AG04450 (cell line): ENCODE measurements around the gene WNT9B. TPM values are rescaled to one million over a fixed set of nuclear protein-coding genes. Genes with fewer than 3 reads are reported as not detected.

Experiments
- CTCF ChIA-PET: fragments of 300-600, 350-600 bp; formaldehyde crosslinking; extraction: SDS; loops from one replicate; lab custom pipeline; 2022; ENCODE audit warnings: antibody characterized with exemption, inconsistent platforms; lab: Charles Lee
- POLR2A ChIA-PET: fragments of 350-600 bp; formaldehyde crosslinking; extraction: SDS; loops from one replicate; lab custom pipeline; 2021; ENCODE audit warnings: antibody characterized with exemption, inconsistent platforms; lab: Yijun Ruan, JAX
- DNase-seq: peaks from one replicate; pipeline ENCODE4 v3.0.0-alpha.2; 2011; ENCODE audit warnings: low read depth, low spot score
- H3K27ac ChIP-seq: one replicate; pipeline ENCODE4 v1.5.1; 2012; ENCODE audit warnings: low read depth, low read length, control low read depth
- H3K27me3 ChIP-seq: one replicate; pipeline ENCODE4 v1.6.0; 2012; ENCODE audit warnings: low read length; ENCODE audit not compliant: control insufficient read depth, insufficient read depth
- H3K4me3 ChIP-seq: 2 replicates; pipeline ENCODE4 v1.5.1; 2011; ENCODE audit warnings: mild to moderate bottlenecking, low read depth, low read length, control low read depth
- H3K9me3 ChIP-seq: 2 replicates; pipeline ENCODE4 v1.5.1; 2012; ENCODE audit warnings: low read length; ENCODE audit not compliant: control insufficient read depth, insufficient read depth
- polyA plus RNA-seq: library from polyadenylated mRNA; depleted of rRNA; stranded (reverse); fragments of >200 nt; gene quantifications from 2 replicates; pipeline ENCODE4 v1.2.3, GENCODE V29; 2011
- TF ChIP-seq, protein P1 (sequence below): IDR thresholded peaks from 2 replicates; pipeline ENCODE4 v1.5.1; 2011; ENCODE audit warnings: low read depth, low read length, control low read depth, inconsistent platforms

Gene WNT9B
- polyA plus RNA-seq, 1 experiment: not detected

DNA sequence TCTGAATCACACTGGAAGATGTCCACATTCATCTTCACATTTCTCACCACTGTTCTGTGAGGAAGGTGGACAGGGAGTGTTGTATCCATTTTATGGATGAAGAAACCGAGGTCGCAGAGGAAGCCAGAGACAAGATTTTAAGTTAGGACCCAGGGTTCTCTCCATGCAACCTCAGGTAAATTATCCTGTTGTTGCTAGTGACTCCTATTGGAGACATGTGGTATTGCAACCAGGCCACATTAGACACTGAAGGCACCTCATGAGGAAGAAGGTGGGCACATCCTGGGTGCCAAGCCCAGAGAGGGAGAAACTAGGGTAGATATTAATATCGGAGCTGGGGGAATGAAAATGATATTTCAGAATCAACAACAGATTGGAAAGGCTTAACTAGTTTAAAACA, 8.5 kb upstream of the WNT9B start:
- no peak for DNase-seq
- H3K27ac ChIP-seq: no peak overlapping the region
- no peak overlapping the region for H3K4me3 ChIP-seq
- TF ChIP-seq, protein P1, sequence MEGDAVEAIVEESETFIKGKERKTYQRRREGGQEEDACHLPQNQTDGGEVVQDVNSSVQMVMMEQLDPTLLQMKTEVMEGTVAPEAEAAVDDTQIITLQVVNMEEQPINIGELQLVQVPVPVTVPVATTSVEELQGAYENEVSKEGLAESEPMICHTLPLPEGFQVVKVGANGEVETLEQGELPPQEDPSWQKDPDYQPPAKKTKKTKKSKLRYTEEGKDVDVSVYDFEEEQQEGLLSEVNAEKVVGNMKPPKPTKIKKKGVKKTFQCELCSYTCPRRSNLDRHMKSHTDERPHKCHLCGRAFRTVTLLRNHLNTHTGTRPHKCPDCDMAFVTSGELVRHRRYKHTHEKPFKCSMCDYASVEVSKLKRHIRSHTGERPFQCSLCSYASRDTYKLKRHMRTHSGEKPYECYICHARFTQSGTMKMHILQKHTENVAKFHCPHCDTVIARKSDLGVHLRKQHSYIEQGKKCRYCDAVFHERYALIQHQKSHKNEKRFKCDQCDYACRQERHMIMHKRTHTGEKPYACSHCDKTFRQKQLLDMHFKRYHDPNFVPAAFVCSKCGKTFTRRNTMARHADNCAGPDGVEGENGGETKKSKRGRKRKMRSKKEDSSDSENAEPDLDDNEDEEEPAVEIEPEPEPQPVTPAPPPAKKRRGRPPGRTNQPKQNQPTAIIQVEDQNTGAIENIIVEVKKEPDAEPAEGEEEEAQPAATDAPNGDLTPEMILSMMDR: peak; percentile 54
- peaks cover 7% of the 10 kb centered on the region for H3K9me3 ChIP-seq
- H3K27me3 ChIP-seq: peaks cover 30% of the 10 kb centered on the region
- CTCF ChIA-PET: interaction anchor here (0.7 to 2.5 kb wide), 10 partner anchors 10 to 159 kb away, joined by 3 to 20 read pairs (median 6); no protein-coding TSS in a partner anchor
- POLR2A ChIA-PET: no interaction called here

DNA sequence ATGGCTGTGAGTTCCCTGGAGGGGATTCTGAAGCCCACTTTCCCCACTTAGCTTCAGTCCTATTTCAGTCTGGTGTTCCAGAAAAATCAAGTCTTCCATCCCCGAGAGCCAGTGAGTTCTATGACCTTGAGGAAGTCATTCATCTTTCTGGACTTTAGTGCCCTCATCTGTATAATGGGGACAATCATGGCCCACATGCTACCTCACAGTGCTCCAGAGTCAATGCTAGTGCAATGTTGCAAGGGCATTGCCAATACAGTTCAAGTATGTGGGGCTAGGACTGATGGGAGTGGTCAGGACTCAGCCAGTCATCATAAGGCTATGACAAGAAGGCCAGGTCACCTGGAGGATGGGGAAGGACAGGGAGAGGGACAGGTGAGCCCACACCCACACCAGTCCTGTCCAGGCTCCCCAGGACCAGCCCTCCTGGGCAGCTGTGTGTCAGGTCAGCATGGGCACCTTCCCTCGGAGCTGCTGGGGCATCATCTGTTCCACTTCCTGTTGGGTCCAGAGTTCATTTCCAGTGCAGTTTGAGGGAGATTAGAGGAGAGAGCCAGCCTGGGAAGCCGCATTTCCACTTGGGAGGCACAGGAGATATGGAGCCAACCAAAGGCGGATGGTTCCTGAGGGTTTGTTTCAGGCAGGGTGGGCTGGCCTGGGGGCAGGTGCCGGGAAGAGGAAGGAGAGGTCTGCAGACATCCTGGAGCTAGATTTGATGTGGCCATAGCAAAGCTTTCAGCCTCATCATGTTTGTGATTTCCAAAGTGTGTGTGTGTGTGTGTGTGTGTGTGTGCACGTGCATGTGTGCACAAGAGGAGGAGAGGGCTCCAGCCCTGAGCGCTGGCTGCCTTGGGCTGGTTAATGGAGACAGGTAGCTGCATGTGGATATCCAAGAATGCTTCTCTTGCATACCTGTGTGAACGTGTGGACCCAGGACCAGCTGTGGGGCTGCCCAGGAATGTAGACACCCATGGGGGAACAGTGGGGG, 3.9 kb upstream of the WNT9B start:
- ChIA-PET POLR2A (no interaction called here), CTCF (no interaction called here)
- DNase-seq: no peak
- Histone ChIP-seq H3K9me3 (peaks cover 10% of the 10 kb centered on the region), H3K27ac (no peak overlapping the region), H3K27me3 (peaks cover 61% of the 10 kb centered on the region), H3K4me3 (no peak overlapping the region)
- TF ChIP-seq, protein P1: no peak

DNA sequence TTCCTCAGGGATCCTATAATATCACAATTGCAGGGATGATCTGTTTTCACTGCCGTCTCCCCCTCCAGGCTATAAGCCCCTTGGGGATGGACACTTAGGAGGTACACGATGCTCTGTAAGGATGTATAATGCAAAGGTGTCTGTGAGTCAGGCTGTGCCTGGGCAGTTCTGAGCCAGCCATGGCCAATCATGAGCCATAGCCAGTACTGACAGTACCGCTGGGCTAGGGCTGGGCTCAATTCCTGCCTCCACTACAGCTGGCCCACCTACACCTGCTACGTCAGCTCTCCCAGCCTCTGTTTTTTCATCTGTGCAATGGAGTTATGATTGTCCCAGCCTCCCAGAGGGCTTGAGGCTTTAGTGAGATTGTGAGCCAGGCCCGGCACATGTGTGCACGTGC, 2.8 kb upstream of the WNT9B start:
- TF ChIP-seq, protein P1: no peak
- Histone ChIP-seq H3K9me3 (peaks cover 6% of the 10 kb centered on the region; the same call in 1 of the 2 replicates), H3K4me3 (no peak overlapping the region), H3K27me3 (peaks cover 63% of the 10 kb centered on the region), H3K27ac (no peak overlapping the region)
- no peak for DNase-seq
- POLR2A ChIA-PET: no interaction called here
- CTCF ChIA-PET: no interaction called here

DNA sequence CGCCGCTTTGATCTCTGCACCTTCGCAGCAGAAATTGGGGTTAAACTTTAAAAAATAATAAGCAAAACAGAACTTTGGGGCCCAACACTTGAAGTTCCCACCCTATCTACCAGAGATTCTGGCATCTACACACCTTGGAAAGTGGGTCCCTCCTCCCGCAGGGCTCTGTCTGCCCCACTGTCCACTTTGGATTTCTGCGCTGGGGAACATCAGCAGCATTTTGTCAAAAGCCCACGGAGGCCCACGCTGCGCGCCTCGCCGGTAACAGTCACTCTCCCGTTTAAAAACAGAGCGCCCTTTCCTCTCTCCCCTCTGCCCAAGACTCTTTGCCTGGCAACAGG, 725 bp upstream of the WNT9B start:
- no peak for DNase-seq
- no peak overlapping the region for H3K4me3 ChIP-seq
- no peak overlapping the region for H3K27ac ChIP-seq
- peaks cover 66% of the 10 kb centered on the region for H3K27me3 ChIP-seq
- H3K9me3 ChIP-seq: peaks cover 6% of the 10 kb centered on the region; the same call in 1 of the 2 replicates
- ChIA-PET CTCF (no interaction called here), POLR2A (no interaction called here)
- TF ChIP-seq, protein P1: no peak
